ENCODE data around the gene SLC30A2. TPM values are rescaled to one million over a fixed set of nuclear protein-coding genes. Genes with fewer than 3 reads are reported as not detected.

Gene SLC30A2
- total RNA-seq, 1 donor from 2014 or later: not detected

- DNase-seq (ENCODE audit: low read depth): no peak
- Mint-ChIP-seq H3K9me3 (ENCODE audit: unreplicated experiment) (no peaks in the 10 kb centered on the region), H3K27me3 (ENCODE audit: low read depth, unreplicated experiment) (no peaks in the 10 kb centered on the region), H3K36me3 (ENCODE audit: low read depth, unreplicated experiment) (peaks cover 10% of the 10 kb centered on the region), H3K4me1 (ENCODE audit: low read depth, unreplicated experiment) (peaks cover 21% of the 10 kb centered on the region), H3K27ac (ENCODE audit: unreplicated experiment) (no peak overlapping the region), H3K4me3 (ENCODE audit: unreplicated experiment) (no peak overlapping the region)
- Histone ChIP-seq H2AFZ (ENCODE audit: low read depth, low read length) (no peak overlapping the region), H3K27ac (ENCODE audit: low read depth, low read length) (no peak overlapping the region), H3K4me2 (ENCODE audit: low read length) (no peak overlapping the region), H3K79me2 (ENCODE audit: insufficient read depth, low read length) (no peaks in the 10 kb centered on the region), H3K4me1 (ENCODE audit: insufficient read depth, low read length) (peaks cover 3% of the 10 kb centered on the region), H3K9ac (ENCODE audit: low read length) (no peak overlapping the region), H3K9me3 (ENCODE audit: insufficient read depth, low read depth, low read length) (no peaks in the 10 kb centered on the region), H3K36me3 (ENCODE audit: insufficient read depth, low read length) (no peaks in the 10 kb centered on the region), H4K20me1 (ENCODE audit: insufficient read depth, low read length) (no peaks in the 10 kb centered on the region), H3K27me3 (ENCODE audit: insufficient read depth, low read length) (no peaks in the 10 kb centered on the region), H3K4me3 (ENCODE audit: insufficient read depth, low read depth, low read length) (no peak overlapping the region)
- TF ChIP-seq CTCF (IDR thresholded peaks at IDR 0.05; ENCODE audit: insufficient read depth, low read depth, low read length) (no peak), EZH2 (IDR thresholded peaks at IDR 0.05; ENCODE audit: insufficient read depth, low read length) (no peak)
- FAIRE-seq: no peak
Measured at GRCh38 chr1:25989440-25990234, 56.3 kb downstream of the SLC30A2 start.

GRCh38 chr1:25987951-25988350 lies 58.0 kb downstream of the SLC30A2 start:
- Mint-ChIP-seq H3K4me1 (ENCODE audit: low read depth, unreplicated experiment) (peaks cover 15% of the 10 kb centered on the region), H3K4me3 (ENCODE audit: unreplicated experiment) (no peak overlapping the region), H3K27me3 (ENCODE audit: low read depth, unreplicated experiment) (no peaks in the 10 kb centered on the region), H3K27ac (ENCODE audit: unreplicated experiment) (peak overlapping the region; percentile 34), H3K36me3 (ENCODE audit: low read depth, unreplicated experiment) (peaks cover 12% of the 10 kb centered on the region), H3K9me3 (ENCODE audit: unreplicated experiment) (no peaks in the 10 kb centered on the region)
- Histone ChIP-seq H3K4me2 (ENCODE audit: low read length) (no peak overlapping the region), H3K4me3 (ENCODE audit: insufficient read depth, low read depth, low read length) (no peak overlapping the region), H3K27me3 (ENCODE audit: insufficient read depth, low read length) (no peaks in the 10 kb centered on the region), H2AFZ (ENCODE audit: low read depth, low read length) (no peak overlapping the region), H3K9me3 (ENCODE audit: insufficient read depth, low read depth, low read length) (no peaks in the 10 kb centered on the region), H3K79me2 (ENCODE audit: insufficient read depth, low read length) (no peaks in the 10 kb centered on the region), H3K4me1 (ENCODE audit: insufficient read depth, low read length) (peaks cover 3% of the 10 kb centered on the region), H3K9ac (ENCODE audit: low read length) (no peak overlapping the region), H3K36me3 (ENCODE audit: insufficient read depth, low read length) (no peaks in the 10 kb centered on the region), H3K27ac (ENCODE audit: low read depth, low read length) (no peak overlapping the region), H4K20me1 (ENCODE audit: insufficient read depth, low read length) (no peaks in the 10 kb centered on the region)
- TF ChIP-seq EZH2 (IDR thresholded peaks at IDR 0.05; ENCODE audit: insufficient read depth, low read length) (no peak), CTCF (IDR thresholded peaks at IDR 0.05; ENCODE audit: insufficient read depth, low read depth, low read length) (no peak)
- DNase-seq (ENCODE audit: low read depth) (no peak), FAIRE-seq (no peak)

Other genes with a start within 250 kb of the SLC30A2 start
- 64.1 and 67.0 TPM in 2 replicates for gene SELENON, start 245.9 kb downstream of the SLC30A2 start, total RNA-seq
- 44.6 and 51.2 TPM in 2 replicates for gene MTFR1L, start 226.2 kb downstream of the SLC30A2 start, total RNA-seq
- gene AUNIP, start 186.7 kb downstream of the SLC30A2 start, total RNA-seq: 1.3 and 2.1 TPM in 2 replicates
- 14.5 and 15.1 TPM in 2 replicates for gene PAQR7, start 170.4 kb downstream of the SLC30A2 start, total RNA-seq
- gene STMN1, start 139.7 kb downstream of the SLC30A2 start, total RNA-seq: 130 and 173 TPM in 2 replicates
- 13.6 and 14.1 TPM in 2 replicates for gene PAFAH2, start 48.1 kb downstream of the SLC30A2 start, total RNA-seq
- 26.4 and 39.9 TPM in 2 replicates for gene EXTL1, start 24.3 kb downstream of the SLC30A2 start, total RNA-seq
- gene TRIM63, start 21.5 kb upstream of the SLC30A2 start, total RNA-seq: not detected in 2 replicates
- gene PDIK1L, start 65.7 kb upstream of the SLC30A2 start, total RNA-seq: 3.1 and 3.4 TPM in 2 replicates
- 0.70 and 0.77 TPM in 2 replicates for gene FAM110D, start 113.0 kb upstream of the SLC30A2 start, total RNA-seq
- not detected in 2 replicates for gene C1orf232, start 122.8 kb upstream of the SLC30A2 start, total RNA-seq
- gene ZNF593, start 123.8 kb upstream of the SLC30A2 start, total RNA-seq: 34.4 and 37.6 TPM in 2 replicates
- not detected in 2 replicates for gene ZNF593OS, start 125.7 kb upstream of the SLC30A2 start, total RNA-seq
- 4.2 and 5.0 TPM in 2 replicates for gene CNKSR1, start 131.4 kb upstream of the SLC30A2 start, total RNA-seq
- not detected in 2 replicates for gene CATSPER4, start 144.5 kb upstream of the SLC30A2 start, total RNA-seq
- gene CEP85, start 188.1 kb upstream of the SLC30A2 start, total RNA-seq: 10.2 and 10.5 TPM in 2 replicates
- gene SH3BGRL3, start 234.0 kb upstream of the SLC30A2 start, total RNA-seq: 301 and 324 TPM in 2 replicates

Measured in astrocyte (in vitro differentiated cells and primary cell).